Tibial artery (tissue), 4 donors: Measurements from ENCODE around the gene ADSS1.
A peak's percentile ranks its signal among the peaks of the same experiment; 100 is the strongest.

Experiments used
- DNase-seq, 2 donors: peaks; one replicate each; pipeline ENCODE4 v3.0.0-alpha.2; 2019
- H3K27ac ChIP-seq, 2 donors: fragments of 200-600 bp; sonication (generic) in 1 of 2; 1 replicate in 1 of 2; 2 replicates in 1 of 2; pipeline ENCODE4 v1.5.1; 2018 to 2019; ENCODE audit warnings: mild to moderate bottlenecking in 1 of 2
- H3K27me3 ChIP-seq, 2 donors: fragments of 200-600 bp; sonication (generic) in 1 of 2; one replicate each; pipeline versions ENCODE4 v1.5.1 to v1.6.0; 2016 to 2019
- H3K36me3 ChIP-seq, 3 donors: fragments of 200-600 bp; sonication (generic) in 2 of 3; one replicate each; pipeline ENCODE4 v1.5.1; 2016 to 2019; ENCODE audit warnings: mild to moderate bottlenecking in 2 of 3
- H3K4me1 ChIP-seq, 4 donors: fragments of 200-600 bp; sonication (generic) in 2 of 4; 1 replicate in 3 of 4; 2 replicates in 1 of 4; pipeline ENCODE4 v1.5.1; 2016 to 2019
- H3K4me3 ChIP-seq, 2 donors: fragments of 200-600 bp; sonication (generic) in 1 of 2; 1 replicate in 1 of 2; 2 replicates in 1 of 2; pipeline ENCODE4 v1.5.1; 2018 to 2019; ENCODE audit warnings: mild to moderate bottlenecking in 2 of 2
- H3K9me3 ChIP-seq, 3 donors: fragments of 200-600 bp; sonication (generic) in 1 of 3; one replicate each; pipeline ENCODE4 v1.5.1; 2016 to 2019
- intact Hi-C: fragments of 100-400 bp; cut with DNase I; formaldehyde crosslinking; loops from one replicate; pipeline ENCODE4 v1.15.0; 2023; ENCODE audit warnings: low total_unique reads
- TF ChIP-seq, protein P1 (sequence below), 2 experiments: fragments of 200-600 bp in 1 of 2; fragments of 450-650 bp in 1 of 2; IDR thresholded peaks; one replicate each; pipeline ENCODE4 v1.5.1; 2017 to 2019; ENCODE audit warnings: antibody characterized with exemption in 2 of 2, mild to moderate bottlenecking in 1 of 2, moderate library complexity in 1 of 2

The ADSS1 gene

DNA sequence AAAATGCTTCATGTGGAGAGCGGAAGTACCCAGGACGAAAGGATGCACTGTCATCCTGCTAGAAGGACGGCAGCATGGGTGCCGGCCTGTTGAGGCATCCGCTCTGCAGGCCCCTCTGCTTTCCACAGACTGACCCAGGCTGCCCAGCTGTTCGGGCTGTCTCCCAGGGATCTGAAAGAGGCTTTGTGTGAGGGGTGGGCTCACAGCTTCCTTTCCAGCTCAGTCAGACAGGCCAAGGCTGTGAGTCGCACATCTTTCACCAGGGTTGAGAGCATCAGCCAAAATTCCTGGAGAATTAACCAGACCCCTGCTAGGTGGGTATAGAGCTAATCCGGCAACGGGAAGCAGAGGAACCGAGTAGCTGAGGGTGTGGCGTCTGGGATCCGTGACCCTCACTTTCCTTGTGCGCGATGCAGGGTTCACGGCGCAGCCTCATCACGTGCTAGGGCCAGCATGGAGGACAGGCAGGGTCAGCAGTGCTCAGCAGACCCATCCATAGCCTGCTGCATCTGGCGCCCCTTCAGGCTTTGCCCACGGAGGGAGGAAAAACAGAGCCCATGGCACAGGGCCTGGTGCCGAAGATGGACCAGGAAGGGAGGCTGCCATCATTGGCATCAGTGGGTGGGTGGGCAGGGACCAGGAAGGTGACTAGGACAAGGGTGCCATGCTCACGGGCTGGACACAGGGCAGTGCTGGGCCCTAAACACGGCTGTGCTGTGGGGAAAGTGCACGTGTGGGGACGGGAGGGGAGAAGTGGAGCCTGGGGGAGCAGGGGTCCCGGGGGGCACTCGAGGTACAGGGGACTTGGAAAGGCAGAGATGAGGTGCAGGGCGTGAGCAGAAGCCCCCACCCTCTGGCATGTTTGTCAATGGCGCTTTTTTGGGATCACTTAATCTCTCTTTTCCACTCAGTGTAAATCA lies 19.7 kb downstream of the ADSS1 start:
- no peak overlapping the region for H3K4me3 ChIP-seq
- H3K9me3 ChIP-seq: no peaks in the 10 kb centered on the region
- H3K36me3 ChIP-seq: peaks cover 51 to 66% (median 61%) of the 10 kb centered on the region in 3 donors
- H3K27me3 ChIP-seq: no peaks in the 10 kb centered on the region
- intact Hi-C loops: no loop called here
- H3K27ac ChIP-seq: peak overlapping the region; percentile 97 to 98
- no peak for DNase-seq
- TF ChIP-seq, protein P1, sequence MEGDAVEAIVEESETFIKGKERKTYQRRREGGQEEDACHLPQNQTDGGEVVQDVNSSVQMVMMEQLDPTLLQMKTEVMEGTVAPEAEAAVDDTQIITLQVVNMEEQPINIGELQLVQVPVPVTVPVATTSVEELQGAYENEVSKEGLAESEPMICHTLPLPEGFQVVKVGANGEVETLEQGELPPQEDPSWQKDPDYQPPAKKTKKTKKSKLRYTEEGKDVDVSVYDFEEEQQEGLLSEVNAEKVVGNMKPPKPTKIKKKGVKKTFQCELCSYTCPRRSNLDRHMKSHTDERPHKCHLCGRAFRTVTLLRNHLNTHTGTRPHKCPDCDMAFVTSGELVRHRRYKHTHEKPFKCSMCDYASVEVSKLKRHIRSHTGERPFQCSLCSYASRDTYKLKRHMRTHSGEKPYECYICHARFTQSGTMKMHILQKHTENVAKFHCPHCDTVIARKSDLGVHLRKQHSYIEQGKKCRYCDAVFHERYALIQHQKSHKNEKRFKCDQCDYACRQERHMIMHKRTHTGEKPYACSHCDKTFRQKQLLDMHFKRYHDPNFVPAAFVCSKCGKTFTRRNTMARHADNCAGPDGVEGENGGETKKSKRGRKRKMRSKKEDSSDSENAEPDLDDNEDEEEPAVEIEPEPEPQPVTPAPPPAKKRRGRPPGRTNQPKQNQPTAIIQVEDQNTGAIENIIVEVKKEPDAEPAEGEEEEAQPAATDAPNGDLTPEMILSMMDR (IDR thresholded peaks at IDR 0.05): no peak
- peaks cover 6 to 44% (median 16%) of the 10 kb centered on the region in 4 donors for H3K4me1 ChIP-seq

DNA sequence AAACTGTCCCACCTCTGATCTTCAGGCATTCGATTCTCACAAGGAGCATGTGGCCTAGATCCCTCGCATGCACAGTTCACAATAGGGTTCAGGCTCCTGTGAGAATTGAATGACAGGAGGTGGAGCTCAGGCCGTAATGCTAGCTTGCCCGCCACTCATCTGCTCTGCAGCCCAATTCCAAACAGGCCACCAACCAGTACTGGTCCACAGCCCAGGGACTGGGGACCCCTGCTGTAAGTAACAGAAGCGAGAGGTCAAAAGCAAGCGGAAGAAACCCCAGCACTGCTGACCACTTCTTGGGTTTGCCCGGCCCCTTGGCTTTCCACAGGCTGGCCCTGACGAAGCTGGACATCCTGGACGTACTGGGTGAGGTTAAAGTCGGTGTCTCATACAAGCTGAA lies 20.5 kb downstream of the ADSS1 start:
- peak overlapping the region; percentile 97 to 98 for H3K27ac ChIP-seq
- DNase-seq: no peak
- peaks cover 47 to 58% (median 57%) of the 10 kb centered on the region in 3 donors for H3K36me3 ChIP-seq
- H3K4me3 ChIP-seq: no peak overlapping the region
- H3K9me3 ChIP-seq: no peaks in the 10 kb centered on the region
- TF ChIP-seq, protein P1 (IDR thresholded peaks at IDR 0.05): no peak
- peaks cover 6 to 48% (median 23%) of the 10 kb centered on the region in 4 donors for H3K4me1 ChIP-seq
- intact Hi-C loops: no loop called here
- no peaks in the 10 kb centered on the region for H3K27me3 ChIP-seq

DNA sequence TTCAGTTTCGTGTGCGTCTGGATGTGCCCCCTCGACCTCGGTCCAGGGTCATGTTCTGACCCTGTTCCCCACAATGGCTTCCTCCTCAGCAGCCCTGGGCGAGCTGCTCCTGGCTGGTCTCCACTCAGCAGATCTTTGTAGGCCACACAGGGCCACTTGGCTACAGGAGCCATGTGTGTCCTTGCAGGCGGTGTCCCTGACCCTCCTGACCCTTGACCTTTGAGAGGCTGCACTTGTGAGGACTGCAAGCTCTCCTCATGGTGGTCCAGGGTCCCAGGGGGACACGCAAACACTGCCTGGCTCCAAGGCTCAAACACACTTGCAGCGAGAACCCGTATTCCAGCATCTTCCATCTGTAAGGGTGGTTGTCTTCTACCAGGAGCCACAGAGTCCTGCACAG lies 21.4 kb downstream of the ADSS1 start:
- peaks cover 39 to 50% (median 47%) of the 10 kb centered on the region in 3 donors for H3K36me3 ChIP-seq
- intact Hi-C loops: no loop called here

DNA sequence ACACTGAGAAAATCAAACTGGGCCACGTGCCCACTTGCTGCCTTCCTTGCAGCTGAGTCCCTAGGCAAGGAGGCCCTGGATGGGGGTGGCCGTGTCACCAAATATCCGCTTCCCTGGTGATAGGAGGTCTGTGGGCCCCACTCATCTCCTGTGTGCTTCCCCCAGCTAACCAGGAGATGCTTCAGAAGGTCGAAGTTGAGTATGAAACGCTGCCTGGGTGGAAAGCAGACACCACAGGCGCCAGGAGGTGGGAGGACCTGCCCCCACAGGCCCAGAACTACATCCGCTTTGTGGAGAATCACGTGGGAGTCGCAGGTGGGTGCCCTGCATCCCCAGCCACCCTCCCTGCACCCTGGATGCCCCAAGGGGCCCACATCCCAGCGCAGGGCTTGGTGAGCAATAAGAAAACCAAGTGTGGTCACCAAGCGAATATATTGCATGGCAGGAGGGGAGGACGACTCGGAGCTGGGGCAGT lies 22.1 kb downstream of the ADSS1 start:
- H3K27ac ChIP-seq: peak overlapping the region; percentile 97 to 98

More for the DNA sequence above, 21.4 kb downstream of the ADSS1 start:
- Histone ChIP-seq H3K4me3 (no peak overlapping the region), H3K27ac (peak overlapping the region; percentile 97 to 98), H3K4me1 (peaks cover 6 to 58% (median 32%) of the 10 kb centered on the region in 4 donors), H3K9me3 (no peaks in the 10 kb centered on the region), H3K27me3 (no peaks in the 10 kb centered on the region)
- no peak for DNase-seq
- TF ChIP-seq, protein P1 (IDR thresholded peaks at IDR 0.05): no peak

DNA sequence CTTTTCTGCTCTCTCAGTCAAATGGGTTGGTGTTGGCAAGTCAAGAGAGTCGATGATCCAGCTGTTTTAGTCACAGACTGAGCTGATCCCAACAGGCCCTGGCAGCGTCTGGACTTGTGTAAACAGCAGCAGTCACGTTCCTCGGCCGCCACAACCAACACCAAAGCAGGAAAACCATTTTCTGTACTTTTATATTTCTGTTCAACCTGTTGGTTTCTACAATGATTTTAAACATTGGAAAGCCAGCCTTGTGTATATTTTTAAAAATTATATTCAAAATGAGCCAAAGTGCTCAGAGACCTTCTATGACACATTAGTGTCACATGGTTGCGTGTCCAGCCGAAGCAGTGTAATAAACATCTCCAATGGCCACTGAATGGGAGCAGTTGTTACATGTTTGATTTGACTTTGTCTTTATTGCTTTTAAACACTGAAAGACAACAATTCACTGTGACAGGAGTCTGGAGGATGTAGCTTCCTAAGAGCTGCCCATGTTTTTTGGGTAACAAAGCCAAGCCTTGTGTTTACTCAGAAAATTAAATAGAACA lies 23.0 kb downstream of the ADSS1 start:
- intact Hi-C loops: no loop called here
- peak overlapping the region; percentile 97 to 98 for H3K27ac ChIP-seq
- H3K4me3 ChIP-seq: no peak overlapping the region
- H3K9me3 ChIP-seq: no peaks in the 10 kb centered on the region
- H3K4me1 ChIP-seq: peaks cover 6 to 73% (median 40%) of the 10 kb centered on the region in 4 donors
- TF ChIP-seq, protein P1 (IDR thresholded peaks at IDR 0.05): no peak
- DNase-seq: peak; percentile 81 to 94
- H3K27me3 ChIP-seq: no peaks in the 10 kb centered on the region
- peaks cover 25 to 34% (median 34%) of the 10 kb centered on the region in 3 donors for H3K36me3 ChIP-seq

More for the DNA sequence above, 22.1 kb downstream of the ADSS1 start:
- Histone ChIP-seq H3K4me3 (no peak overlapping the region), H3K4me1 (peaks cover 6 to 64% (median 34%) of the 10 kb centered on the region in 4 donors), H3K9me3 (no peaks in the 10 kb centered on the region), H3K27me3 (no peaks in the 10 kb centered on the region), H3K36me3 (peaks cover 33 to 43% (median 40%) of the 10 kb centered on the region in 3 donors)
- intact Hi-C loops: no loop called here
- TF ChIP-seq, protein P1 (IDR thresholded peaks at IDR 0.05): no peak
- DNase-seq: no peak
